GM15510 (cell line): Measurements from ENCODE around the gene DAPK2.

Experiments used
- POLR2A ChIP-seq: IDR thresholded peaks from 3 replicates; pipeline ENCODE4 v1.6.1; 2011; ENCODE audit warnings: borderline replicate concordance; ENCODE audit not compliant: insufficient read length; ENCODE audit errors: extremely low read depth

DAPK2 gene

DNA sequence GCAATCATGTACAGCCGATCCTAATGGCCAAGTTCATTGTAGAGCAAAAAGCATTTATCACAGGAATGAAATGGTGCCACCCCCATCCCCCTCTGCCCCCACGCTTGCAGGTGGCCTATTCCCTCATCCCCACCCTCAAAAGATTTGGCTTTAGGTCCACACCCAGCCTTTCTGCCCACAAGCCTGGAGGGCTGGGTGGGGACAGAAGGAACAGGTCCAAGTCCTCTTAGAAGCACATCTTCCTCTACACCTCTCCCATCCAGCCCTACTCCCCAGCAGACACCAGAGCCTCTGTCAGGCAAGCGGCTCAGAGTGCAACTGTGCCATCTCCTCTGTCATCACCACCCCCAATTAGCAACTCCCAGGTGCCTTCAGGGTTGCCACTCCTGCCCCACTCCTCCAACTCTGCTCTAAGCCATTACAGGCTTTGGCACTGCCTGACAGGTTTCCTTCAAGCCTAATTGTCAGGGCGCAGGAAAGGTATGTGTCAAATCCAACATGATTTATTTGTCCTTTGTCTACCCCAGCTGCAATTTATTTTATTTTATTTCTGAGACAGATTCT lies 49.4 kb downstream of the DAPK2 start:
- TF ChIP-seq POLR2A = no peak

DNA sequence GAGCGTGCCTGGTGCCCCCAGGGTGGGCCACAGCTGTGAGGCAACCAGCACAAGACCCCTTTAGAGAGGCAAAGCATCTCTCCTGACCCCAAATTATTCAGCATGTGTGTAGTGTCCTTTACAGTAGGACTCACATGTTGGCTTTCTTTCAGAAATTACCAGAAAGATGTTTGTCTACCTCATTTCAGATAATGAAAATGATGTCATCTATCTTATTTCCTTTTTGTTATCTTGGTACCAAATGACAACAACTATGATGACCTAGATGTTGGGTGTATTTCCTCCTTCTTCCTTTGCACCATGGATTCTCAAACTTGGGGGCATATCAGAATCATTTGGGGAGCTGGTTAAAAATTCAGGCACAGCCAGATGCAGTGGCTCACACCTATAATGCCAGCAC lies 50.5 kb downstream of the DAPK2 start:
- TF ChIP-seq POLR2A = no peak

DNA sequence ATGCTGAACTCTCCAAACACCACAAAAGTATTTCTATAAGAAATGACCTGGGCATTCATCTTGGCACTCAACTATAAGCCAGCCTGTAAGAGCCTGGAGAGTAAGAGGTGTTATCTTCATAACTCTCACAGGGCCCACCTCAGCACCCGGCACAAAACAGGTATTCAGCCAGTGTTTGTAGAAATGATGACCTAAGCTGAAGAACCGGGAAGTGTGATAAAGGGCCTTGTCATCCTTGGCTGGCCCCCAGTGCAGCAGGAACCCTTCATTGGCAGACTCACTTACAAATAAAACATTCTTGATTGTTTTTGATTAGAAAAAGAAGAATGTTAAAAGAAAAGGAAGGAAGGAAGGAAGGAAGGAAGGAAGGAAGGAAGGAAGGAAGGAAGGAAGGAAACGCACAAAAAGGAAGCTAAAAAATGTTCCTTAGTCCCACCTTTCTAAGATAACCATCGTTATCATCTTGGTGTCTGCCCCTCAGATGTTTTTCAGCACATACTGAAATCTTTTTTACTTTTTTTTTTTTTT lies 52.1 kb downstream of the DAPK2 start:
- no peak for TF ChIP-seq POLR2A

DNA sequence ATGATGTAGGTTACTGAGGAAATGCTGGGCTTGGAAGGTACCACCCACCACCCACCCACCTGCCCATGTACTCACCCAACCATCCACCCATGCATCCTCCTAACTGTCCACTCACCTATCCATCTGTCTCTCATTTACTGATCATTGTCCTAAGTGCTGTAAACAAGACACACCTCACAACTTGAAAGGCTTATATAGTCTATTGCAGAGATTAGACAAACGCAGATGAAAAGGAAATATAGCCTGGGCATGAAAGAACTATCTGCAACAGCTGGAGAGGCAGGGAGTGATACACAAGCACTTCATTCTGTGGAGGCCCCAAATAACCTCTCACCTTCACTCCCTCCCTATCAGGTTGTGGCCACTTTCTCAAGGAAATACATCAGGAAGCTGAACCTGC lies 54.0 kb downstream of the DAPK2 start:
- no peak for TF ChIP-seq POLR2A

DNA sequence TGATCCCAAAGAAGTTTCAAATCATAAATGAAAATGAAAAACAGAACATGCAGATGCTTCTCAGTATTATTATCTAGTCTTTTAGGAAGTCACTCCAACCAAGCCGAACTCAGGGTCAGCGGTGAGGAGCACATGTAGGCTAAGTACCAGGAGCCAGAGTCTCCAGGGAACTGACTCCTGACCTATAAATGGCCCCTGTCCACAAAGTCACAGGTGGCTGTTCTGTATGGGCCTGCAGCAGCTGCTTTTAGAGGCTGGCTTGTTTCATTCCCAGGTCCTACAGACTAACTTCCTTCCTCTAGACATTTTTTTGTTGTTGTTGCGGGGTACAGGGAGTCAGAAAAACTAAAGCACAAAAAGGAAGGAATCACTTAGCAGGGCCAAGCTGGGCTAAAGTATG lies 54.6 kb downstream of the DAPK2 start:
- no peak for TF ChIP-seq POLR2A

DNA sequence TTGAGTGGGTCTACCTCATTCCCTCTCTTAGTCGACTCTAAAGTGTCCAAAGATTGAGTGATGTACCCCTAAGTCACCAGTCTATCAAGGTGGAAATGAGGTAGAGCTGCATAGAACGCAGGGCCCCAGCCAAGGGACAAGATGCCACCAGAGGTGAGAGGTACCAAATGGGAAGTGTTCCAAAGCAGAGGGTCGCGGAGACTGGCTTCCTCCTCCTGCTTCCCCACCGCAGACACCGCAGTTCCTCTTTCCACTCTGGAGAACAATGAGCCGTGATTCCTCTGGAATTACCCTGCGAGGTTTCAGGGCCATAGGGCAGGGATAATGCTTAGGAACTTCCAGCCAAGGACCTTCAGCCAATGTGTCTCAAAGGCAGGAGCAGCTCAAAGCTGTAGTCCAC lies 55.8 kb downstream of the DAPK2 start:
- no peak for TF ChIP-seq POLR2A

DNA sequence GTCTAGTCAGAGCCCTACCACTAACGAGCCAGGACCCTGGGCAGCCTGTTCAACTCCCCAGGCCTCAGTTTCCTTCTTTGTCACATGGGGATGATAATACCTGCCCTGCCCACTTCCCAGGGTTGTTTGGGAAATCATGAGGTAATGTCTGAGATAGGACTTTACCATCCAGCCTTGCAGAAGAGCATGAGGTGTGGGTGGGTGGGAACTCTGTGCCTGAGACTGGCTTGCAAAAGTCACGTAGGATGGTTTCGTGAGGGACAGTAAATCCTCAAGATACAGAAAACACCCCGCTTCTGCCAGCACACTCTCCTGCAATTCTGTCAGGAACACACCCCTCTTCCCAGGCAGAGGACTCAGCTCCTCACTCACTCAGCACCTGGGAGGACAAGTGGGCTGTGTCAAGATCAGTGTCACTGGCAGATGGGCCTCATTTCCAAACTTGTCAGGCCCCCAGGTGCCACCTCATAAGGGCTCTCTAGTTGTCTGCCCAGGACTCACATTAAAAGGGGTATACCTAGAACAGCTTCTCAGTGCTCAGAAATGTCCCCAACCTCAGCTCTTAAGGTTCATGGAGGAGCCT lies 58.4 kb downstream of the DAPK2 start:
- no peak for TF ChIP-seq POLR2A

DNA sequence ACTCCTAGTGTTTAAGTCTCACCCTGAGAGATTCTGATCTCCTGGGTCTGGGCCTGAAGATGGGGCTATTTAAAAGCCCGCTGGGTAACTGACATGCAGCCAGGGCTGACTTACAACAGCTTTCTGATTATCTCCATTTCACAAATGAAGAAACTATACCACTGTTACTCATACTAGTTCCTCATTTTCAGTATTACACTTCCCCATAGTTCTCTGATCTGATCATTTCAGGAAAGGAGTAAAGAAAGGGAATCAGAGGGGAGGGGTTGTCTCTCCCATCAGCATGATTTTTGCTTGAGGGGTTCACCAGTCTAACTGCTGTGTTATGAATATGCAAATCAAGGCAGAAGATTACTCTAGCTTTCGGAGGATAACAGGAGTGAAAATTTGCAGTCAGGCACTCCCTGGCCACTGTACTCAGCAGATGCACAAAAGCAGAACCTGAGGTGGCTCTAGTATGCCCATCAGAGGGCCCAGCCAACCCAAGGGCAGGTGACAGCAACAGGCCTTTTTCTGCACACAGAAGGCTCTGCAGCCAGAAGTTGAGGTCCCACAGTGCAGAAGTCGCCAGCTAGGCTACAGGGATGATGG lies 59.4 kb downstream of the DAPK2 start:
- TF ChIP-seq POLR2A = no peak

DNA sequence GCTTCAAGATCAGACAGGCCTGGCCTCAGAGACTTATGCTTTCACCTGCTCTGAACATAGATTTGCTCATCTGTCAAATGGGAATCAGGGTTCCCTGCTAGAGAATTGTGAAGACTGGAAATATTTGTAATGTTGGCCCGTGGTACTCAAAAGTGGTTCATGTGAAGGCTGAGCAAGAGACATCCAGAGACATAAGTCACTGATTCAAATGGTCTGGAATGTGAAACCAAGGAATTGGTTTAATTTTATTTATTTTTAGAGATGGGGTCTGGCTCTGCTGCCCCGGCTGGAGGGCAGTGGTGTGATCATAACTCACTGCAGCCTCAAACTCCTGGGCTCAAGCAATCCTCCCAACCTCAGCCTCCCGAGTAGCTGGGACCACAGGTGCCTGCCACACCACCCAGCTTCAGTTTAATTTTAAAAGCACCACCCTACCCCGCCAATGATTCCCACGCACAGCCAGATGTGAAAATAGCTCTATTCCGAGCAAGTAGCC lies 60.1 kb downstream of the DAPK2 start:
- no peak for TF ChIP-seq POLR2A

DNA sequence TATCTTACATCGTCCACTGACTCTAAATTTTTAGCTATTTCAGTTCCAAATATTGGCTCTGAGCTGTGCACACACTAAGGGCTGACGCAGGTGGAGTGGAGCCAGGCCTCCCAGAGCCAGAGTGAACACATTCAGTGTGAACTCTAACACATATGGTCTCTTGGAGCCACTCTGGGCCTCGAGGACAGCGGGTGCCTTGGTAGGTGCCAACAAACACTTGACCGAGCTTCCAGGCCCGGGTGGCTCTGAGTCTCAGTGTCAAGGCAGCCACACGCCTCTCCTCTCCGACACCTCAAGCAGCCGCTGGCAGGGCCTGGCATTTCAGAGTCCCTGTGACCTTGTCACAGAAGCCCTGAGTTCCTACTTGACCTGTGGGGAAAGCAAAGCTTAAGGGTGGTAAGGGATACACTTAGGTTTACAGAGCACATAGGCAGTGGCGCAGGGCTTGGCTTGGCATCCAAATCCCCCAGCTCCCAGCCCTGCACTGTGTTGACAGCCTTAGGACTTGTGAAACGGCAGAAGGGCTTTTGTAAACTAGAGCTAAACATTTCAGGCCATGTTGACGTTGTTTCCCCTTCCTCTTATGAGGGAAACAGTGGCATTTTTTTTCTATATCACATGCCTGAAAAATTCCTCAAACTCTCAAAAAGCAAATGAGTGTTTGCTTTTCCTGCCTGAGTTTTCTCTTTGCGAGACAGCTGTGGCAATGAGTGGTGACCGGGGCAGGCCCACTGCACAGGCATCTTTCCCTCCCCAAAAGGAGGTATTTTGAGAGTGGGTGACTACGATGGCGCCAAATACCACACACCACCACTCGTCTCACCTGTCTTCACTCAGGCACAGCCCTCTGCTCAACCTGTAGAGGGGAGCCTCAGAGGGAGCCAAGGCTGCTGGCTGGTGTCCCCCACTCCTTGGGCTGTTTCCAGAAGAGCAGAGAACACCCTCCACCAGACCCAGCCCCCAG lies 60.8 kb downstream of the DAPK2 start:
- no peak for TF ChIP-seq POLR2A

DNA sequence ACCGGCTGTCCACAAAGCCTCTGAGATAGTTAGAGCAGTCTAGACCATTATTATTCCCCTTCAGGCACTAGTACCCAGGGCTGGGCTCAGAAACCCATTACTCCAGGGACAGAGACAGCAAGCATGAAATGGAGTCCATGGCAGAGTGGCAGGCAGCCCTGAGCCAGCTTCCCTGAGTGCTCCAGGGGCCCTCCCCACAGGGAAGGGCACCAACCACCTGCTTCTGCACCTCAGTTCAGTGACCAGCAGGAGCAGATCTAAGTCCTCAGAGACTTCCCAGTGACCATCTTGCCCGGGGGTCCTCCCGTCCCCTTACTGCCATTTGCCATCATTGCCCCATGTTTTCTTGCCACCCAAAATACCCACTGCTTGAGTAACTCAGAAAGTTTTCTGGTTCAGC lies 62.0 kb downstream of the DAPK2 start:
- TF ChIP-seq POLR2A = no peak

DNA sequence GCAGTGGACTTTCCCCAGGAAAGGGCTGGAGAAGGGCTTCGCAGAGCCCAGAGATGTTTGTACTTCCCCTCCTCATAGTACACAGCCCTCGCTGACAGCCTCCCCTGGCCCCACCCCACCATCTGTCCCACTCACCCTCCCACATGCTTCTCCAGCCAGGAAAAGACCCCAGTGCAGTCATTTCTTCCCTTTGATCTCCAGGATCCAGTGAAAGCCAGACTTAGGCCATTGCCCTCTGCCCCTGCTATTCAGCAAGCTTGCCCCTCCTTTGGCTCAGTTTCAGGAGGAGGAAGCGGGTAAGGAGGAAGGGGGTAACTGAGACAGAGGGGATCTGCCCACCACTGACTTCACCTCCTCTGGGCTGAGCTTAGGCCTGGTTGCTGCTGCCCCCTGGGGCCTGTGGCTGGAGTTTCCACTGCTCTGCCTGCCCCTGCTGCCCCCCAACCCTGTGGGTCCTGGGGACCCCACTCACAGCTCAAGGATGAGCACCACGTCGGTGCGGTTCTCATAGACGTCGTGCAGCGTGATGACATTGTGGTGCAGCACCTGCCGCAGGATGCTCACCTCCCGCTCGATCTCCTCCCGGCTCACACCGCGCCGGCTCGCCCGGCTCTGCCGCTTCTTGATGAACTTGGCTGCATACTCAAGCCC lies 63.1 kb downstream of the DAPK2 start:
- TF ChIP-seq POLR2A = no peak

DNA sequence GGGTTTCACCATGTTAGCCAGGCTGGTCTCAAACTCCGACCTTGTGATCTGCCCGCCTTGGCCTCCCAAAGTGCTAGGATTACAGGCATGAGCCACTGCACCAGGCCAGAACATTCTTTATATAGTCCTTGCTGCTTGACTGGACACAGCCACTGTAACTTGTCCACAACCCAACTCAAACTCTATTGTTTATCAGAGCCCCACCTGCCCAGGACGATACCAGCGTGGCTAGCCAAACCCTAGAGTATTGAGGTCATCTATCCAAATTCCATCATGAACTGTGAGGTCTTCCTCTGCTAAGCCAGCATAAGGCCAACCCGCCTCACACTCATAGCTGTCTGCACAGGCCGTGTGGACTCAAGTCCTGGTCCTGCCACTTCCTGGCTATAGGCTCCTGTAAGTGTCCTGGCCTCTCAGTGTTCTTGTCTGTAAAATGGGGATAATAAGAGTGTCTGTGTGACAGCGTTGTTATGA lies 63.9 kb downstream of the DAPK2 start:
- no peak for TF ChIP-seq POLR2A

DNA sequence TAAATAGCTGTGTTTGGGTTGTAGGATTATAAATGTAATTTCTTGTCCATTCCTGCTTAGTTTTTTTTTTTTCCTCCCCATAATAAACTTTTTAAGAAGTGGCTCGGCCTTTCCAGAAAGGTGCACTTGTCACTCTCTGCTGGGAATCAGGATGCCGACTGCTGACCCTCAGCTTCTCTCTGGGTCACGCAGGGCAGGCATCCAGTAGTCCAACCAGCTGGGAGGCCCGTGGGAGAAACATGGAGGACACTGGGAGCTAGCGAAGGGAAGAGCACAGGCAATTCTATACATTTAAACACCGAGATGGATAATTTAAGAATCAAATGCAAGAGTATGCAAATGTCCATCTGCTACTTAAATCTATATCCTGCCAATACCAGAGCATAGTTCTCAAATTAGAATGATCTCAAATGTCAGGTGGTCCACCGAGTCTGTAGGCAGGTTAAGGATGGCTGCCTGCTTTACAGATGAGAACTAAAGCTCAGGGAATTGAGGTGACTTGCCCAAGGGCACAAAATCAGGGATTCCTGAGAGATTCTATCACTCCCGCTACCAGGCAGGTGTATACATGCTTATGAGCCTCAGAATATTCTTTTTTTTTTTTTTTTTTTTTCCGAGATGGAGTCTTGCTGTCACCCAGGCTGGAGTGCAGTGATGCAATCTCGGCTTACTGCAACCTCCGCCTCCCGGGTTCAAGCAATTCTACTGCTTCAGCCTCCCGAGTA lies 64.5 kb downstream of the DAPK2 start:
- no peak for TF ChIP-seq POLR2A
